Kidney epithelial cell (primary cell): ENCODE data around the gene NKAIN1. TPM values are rescaled to one million over a fixed set of nuclear protein-coding genes. Genes with fewer than 3 reads are reported as not detected.
"Not testable (repeated sequence)": the region's sequence is repeated elsewhere in the genome, so short reads cannot be mapped to it uniquely, and the experiment has no call there.

Experiments used
- DNase-seq: peaks from one replicate; pipeline ENCODE4 v3.0.0-alpha.2; 2010; ENCODE audit warnings: low read depth
- H3K27me3 ChIP-seq: 2 replicates; pipeline ENCODE4 v1.6.0; 2011; ENCODE audit warnings: low read length; ENCODE audit not compliant: control insufficient read depth, insufficient read depth
- H3K36me3 ChIP-seq: 2 replicates; pipeline ENCODE4 v1.5.1; 2011; ENCODE audit warnings: low read length; ENCODE audit not compliant: control insufficient read depth, insufficient read depth
- H3K4me3 ChIP-seq: 2 replicates; pipeline ENCODE4 v1.5.1; 2011; ENCODE audit warnings: low read depth, mild to moderate bottlenecking, control low read depth, low read length
- total RNA-seq: library from RNA; depleted of rRNA; stranded (reverse); fragments of >200 nt; gene quantifications from 2 replicates; pipeline ENCODE4 v1.2.3, GENCODE V29; 2015
- TF ChIP-seq, protein P1 (sequence below): IDR thresholded peaks from 2 replicates; pipeline ENCODE4 v1.5.1; 2011; ENCODE audit warnings: mild to moderate bottlenecking, moderate library complexity, low read length, control low read depth, inconsistent platforms; ENCODE audit not compliant: insufficient read depth, poor library complexity, severe bottlenecking

The NKAIN1 gene
- 2.7 and 4.4 TPM in 2 replicates for total RNA-seq

DNA sequence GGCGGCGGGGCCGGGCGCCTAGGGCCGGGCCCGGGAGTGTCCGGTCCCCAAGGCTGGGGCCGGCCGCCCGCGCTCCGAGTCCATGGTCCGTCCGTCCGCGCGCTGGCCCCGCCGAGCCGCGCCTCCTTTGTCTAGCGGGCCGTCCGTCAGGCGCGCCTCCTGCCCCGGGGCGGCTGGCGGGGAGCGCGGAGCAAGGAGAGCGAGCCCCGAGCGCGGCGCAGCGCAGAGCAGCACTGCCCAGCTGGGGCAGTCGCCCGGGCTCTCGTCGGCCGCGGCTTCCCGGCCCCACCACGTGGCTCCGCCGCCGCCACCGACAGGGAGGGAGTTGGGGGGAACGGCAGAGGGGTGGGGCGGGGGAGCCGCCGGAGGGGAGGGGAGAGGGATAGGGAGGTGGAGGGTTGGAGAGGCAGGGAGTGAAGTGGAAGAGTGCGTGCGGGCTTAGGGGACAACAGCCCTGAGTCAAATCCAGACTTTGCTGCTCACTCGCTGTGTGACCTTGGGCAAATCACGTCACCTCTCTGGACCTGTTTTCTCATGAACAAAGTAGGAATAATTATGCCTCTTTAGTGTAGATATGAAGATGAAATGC lies at the start of gene NKAIN1:
Gene NKAIN1 (minus strand): TSS at position 235 of the 589 bp plus-strand sequence. CDS start 340 bp downstream, outside the sequence.
- no peak for DNase-seq

DNA sequence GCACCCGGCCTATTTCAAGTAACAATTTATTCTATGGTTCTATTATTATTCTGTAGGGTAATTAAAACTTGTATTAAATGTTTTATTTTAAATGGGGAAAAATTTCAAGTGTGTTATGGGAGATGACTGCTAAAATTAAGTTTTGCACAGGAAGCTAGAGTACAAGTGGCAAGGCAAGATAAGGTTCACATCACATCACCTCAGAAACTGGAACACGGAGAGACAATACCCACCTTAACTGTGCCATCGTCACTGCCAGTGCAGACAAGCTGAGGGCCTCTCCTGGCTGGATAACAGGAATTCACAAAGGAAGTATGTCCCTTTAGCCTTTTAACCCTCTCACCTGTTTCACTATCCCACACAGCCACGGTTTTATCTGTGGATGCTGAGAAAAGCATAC lies 49.3 kb upstream of the NKAIN1 start:
- no peak overlapping the region for H3K4me3 ChIP-seq
- DNase-seq, result no peak
- no peaks in the 10 kb centered on the region for H3K36me3 ChIP-seq
- TF ChIP-seq, protein P1, sequence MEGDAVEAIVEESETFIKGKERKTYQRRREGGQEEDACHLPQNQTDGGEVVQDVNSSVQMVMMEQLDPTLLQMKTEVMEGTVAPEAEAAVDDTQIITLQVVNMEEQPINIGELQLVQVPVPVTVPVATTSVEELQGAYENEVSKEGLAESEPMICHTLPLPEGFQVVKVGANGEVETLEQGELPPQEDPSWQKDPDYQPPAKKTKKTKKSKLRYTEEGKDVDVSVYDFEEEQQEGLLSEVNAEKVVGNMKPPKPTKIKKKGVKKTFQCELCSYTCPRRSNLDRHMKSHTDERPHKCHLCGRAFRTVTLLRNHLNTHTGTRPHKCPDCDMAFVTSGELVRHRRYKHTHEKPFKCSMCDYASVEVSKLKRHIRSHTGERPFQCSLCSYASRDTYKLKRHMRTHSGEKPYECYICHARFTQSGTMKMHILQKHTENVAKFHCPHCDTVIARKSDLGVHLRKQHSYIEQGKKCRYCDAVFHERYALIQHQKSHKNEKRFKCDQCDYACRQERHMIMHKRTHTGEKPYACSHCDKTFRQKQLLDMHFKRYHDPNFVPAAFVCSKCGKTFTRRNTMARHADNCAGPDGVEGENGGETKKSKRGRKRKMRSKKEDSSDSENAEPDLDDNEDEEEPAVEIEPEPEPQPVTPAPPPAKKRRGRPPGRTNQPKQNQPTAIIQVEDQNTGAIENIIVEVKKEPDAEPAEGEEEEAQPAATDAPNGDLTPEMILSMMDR, result no peak
- no peaks in the 10 kb centered on the region for H3K27me3 ChIP-seq

More for the DNA sequence above, at the start of gene NKAIN1:
- peak within 1 kb of the TSS; percentile 26 for H3K4me3 ChIP-seq
- H3K36me3 ChIP-seq, result no peaks in the 10 kb centered on the region
- TF ChIP-seq, protein P1, result no peak
- H3K27me3 ChIP-seq, result peaks cover 32% of the 10 kb centered on the region

GRCh38 chr1:31287791-31288190 lies 48.1 kb upstream of the NKAIN1 start:
- H3K4me3 ChIP-seq, H3K36me3 ChIP-seq, DNase-seq, H3K27me3 ChIP-seq: not testable (repeated sequence)

DNA sequence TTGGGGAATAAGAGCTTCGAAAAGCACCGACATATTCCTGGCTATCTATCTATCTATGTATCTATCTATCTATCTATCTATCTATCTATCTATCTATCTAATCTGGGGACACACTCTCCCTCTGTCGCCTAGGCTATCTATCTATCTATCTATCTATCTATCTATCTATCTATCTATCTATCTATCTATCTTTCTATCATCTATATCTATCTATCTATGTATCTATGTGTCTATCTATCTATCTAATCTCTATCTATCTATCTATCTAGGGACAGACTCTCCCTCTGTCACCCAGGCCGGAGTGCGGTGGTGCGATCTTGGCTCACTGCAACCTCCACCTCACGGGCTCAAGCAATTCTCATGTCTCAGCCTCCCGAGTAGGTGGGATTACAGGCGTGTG lies 42.7 kb upstream of the NKAIN1 start:
- not testable (repeated sequence) for H3K27me3 ChIP-seq, H3K4me3 ChIP-seq, DNase-seq, H3K36me3 ChIP-seq

GRCh38 chr1:31273619-31274018 lies 33.9 kb upstream of the NKAIN1 start:
- TF ChIP-seq, protein P1, result no peak
- DNase-seq, result no peak
- Histone ChIP-seq H3K27me3 (no peaks in the 10 kb centered on the region), H3K4me3 (no peak overlapping the region), H3K36me3 (peaks cover 1% of the 10 kb centered on the region)

DNA sequence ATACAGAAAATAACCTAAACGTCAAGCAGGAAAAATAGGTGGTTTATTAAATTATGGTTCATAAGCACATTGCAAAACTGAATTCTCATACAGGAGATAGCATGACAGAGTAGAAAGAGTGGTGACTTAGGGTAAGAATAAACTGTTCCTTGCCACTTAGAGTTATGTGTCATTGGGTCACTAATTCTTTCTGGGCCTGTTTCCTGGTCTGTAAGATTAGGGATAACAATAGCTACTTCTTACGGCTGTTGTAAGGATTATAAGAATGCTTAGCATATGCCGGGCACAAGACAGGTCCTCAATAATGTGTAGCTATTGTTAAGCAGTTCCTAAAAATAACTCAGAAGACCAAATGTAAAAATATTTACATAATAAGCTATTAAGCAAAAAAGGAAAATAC lies 32.7 kb upstream of the NKAIN1 start:
- no peak for DNase-seq
- TF ChIP-seq, protein P1, result no peak
- peaks cover 1% of the 10 kb centered on the region for H3K36me3 ChIP-seq

GRCh38 chr1:31266547-31266946 lies 26.9 kb upstream of the NKAIN1 start:
- Histone ChIP-seq H3K36me3 (peaks cover 1% of the 10 kb centered on the region), H3K4me3 (no peak overlapping the region), H3K27me3 (no peaks in the 10 kb centered on the region)
- TF ChIP-seq, protein P1, result no peak
- DNase-seq, result no peak

More for the DNA sequence above, 32.7 kb upstream of the NKAIN1 start:
- Histone ChIP-seq H3K4me3 (no peak overlapping the region), H3K27me3 (no peaks in the 10 kb centered on the region)
